Urinary bladder (tissue), 4 donors: ENCODE results near the gene BRIP1. TPM values are rescaled to one million over a fixed set of nuclear protein-coding genes. Genes with fewer than 3 reads are reported as not detected.
"Not testable (repeated sequence)": the region's sequence is repeated elsewhere in the genome, so short reads cannot be mapped to it uniquely, and the experiment has no call there.

Experiments
- DNase-seq: peaks from one replicate; pipeline ENCODE4 v3.0.0-alpha.2; 2015; ENCODE audit errors: extremely low spot score
- H3K27ac ChIP-seq: one replicate; pipeline ENCODE4 v1.5.1; 2013; ENCODE audit warnings: low read depth, mild to moderate bottlenecking, moderate library complexity
- H3K36me3 ChIP-seq: one replicate; pipeline ENCODE4 v1.6.1; 2013; ENCODE audit warnings: mild to moderate bottlenecking, moderate library complexity; ENCODE audit not compliant: insufficient read depth
- H3K4me1 ChIP-seq: one replicate; pipeline ENCODE4 v1.6.1; 2013; ENCODE audit warnings: mild to moderate bottlenecking, moderate library complexity; ENCODE audit not compliant: insufficient read depth
- H3K4me3 ChIP-seq: one replicate; pipeline ENCODE4 v1.5.1; 2013; ENCODE audit warnings: low read depth, low read length
- WGBS: extraction: QIAGEN DNeasy Blood & Tissue Kit; methylation state at CpG from one replicate; pipeline ENCODE4 v1.1.7; 2013; 5-methylcytosine and 5-hydroxymethylcytosine counted together
- polyA plus RNA-seq: library from polyadenylated mRNA; stranded (reverse); fragments of 200-250 nt; gene quantifications from one replicate; pipeline ENCODE4 v1.2.3, GENCODE V29; 2013
- total RNA-seq: library from RNA; depleted of rRNA; stranded (reverse); fragments of >200 nt; gene quantifications from one replicate; pipeline ENCODE4 v1.2.3, GENCODE V29; 2014
- donor health status: healthy with polysubstance abuse.
- donor health status: healthy.

The BRIP1 gene
- total and polyA plus RNA-seq, 2 donors, result 0.41 to 19.0 TPM

- no peak for DNase-seq
- H3K36me3 ChIP-seq, result no peaks in the 10 kb centered on the region
- H3K4me1 ChIP-seq, result no peaks in the 10 kb centered on the region
- WGBS, result 95% methylated on average over 1 of the region's 1 CpG
- H3K27ac ChIP-seq, result no peak overlapping the region
- no peak overlapping the region for H3K4me3 ChIP-seq
These were observed 68.5 kb downstream of the BRIP1 start for GRCh38 chr17:61794792-61795191.

DNA sequence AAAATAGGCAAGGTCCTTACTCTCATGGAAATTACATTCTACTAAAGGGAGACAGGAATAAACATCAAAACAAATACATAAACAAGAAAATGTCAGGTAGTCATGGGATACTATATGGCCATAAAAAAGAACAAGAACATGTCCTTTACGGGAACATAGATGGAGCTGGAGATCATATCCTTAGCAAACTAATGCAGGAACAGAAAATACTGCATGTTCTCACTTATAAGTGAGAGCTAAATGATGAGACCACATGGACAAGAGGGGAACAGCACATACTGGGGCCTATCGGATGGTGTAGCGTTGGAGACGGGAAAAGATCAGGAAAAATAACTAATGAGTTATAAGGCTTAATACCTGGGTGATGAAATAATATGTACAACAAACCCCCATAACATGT is 69.1 kb downstream of the BRIP1 start:
- DNase-seq, result no peak
- no peak overlapping the region for H3K27ac ChIP-seq
- H3K4me3 ChIP-seq, result no peak overlapping the region
- 98% methylated on average over 4 of the region's 4 CpGs for WGBS
- no peaks in the 10 kb centered on the region for H3K36me3 ChIP-seq
- H3K4me1 ChIP-seq, result no peaks in the 10 kb centered on the region

DNA sequence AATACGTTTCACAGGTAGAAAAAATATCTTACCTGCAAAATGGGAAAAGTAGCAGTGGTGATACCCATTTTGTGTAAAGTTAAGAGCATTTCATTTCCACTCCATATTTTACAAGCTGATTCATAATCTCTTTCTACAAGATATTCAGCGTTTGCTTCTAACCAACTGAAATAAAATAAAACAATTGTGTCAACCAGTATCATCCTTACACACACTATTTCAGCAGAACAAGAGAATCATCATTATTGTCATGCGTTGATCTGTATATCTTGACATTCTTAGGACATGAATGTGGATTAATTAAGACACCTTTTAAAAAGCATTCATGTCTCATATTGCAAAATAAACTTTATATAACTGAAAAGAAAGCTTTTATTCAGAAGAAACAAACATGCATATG is 69.8 kb downstream of the BRIP1 start:
- Histone ChIP-seq H3K27ac (no peak overlapping the region), H3K36me3 (no peaks in the 10 kb centered on the region), H3K4me1 (no peaks in the 10 kb centered on the region), H3K4me3 (no peak overlapping the region)
- no peak for DNase-seq
- WGBS, result 93% methylated on average over 3 of the region's 3 CpGs

GRCh38 chr17:61789872-61790271 is 73.5 kb downstream of the BRIP1 start:
- Histone ChIP-seq H3K4me3 (no peak overlapping the region), H3K4me1 (no peaks in the 10 kb centered on the region), H3K27ac (no peak overlapping the region), H3K36me3 (no peaks in the 10 kb centered on the region)
- no peak for DNase-seq

DNA sequence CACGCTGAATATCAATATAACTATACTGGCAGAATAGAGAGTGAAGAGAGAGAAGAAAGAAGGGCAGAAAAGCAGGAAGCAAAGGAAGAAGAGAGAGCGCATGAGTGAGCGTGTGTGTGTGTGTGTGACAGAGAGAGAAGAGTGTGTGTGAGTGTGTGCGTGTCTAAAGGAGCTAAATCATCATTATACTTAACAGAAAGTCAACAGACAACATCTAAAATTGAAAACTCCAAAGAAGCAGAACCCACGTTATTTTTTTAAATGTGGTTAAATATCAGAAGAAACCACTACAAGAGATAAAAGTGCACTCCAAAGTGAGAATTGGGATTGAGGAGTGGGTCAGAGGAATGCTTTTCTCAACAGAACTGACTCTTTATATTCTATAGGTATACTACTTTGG is 77.2 kb downstream of the BRIP1 start:
- 96% methylated on average over 5 of the region's 5 CpGs for WGBS

GRCh38 chr17:61784510-61784909 is 78.8 kb downstream of the BRIP1 start:
- no peaks in the 10 kb centered on the region for H3K4me1 ChIP-seq
- H3K36me3 ChIP-seq, result no peaks in the 10 kb centered on the region
- 92% methylated on average over 4 of the region's 4 CpGs for WGBS
- DNase-seq, result no peak
- no peak overlapping the region for H3K27ac ChIP-seq
- H3K4me3 ChIP-seq, result no peak overlapping the region

More for the DNA sequence above, 77.2 kb downstream of the BRIP1 start:
- no peaks in the 10 kb centered on the region for H3K36me3 ChIP-seq
- no peak overlapping the region for H3K27ac ChIP-seq
- no peak overlapping the region for H3K4me3 ChIP-seq
- DNase-seq, result no peak
- H3K4me1 ChIP-seq, result no peaks in the 10 kb centered on the region

- Histone ChIP-seq H3K27ac (no peak overlapping the region), H3K36me3 (no peaks in the 10 kb centered on the region), H3K4me3 (no peak overlapping the region), H3K4me1 (no peaks in the 10 kb centered on the region)
- DNase-seq, result no peak
These were observed 79.6 kb downstream of the BRIP1 start for GRCh38 chr17:61783556-61784304.

- Histone ChIP-seq H3K4me1 (no peaks in the 10 kb centered on the region), H3K4me3 (no peak overlapping the region), H3K36me3 (no peaks in the 10 kb centered on the region), H3K27ac (no peak overlapping the region)
- 96% methylated on average over 1 of the region's 1 CpG for WGBS
- DNase-seq, result no peak
These were observed 80.2 kb downstream of the BRIP1 start for GRCh38 chr17:61783120-61783519.

- Histone ChIP-seq H3K27ac (no peak overlapping the region), H3K36me3 (no peaks in the 10 kb centered on the region), H3K4me1 (no peaks in the 10 kb centered on the region), H3K4me3 (no peak overlapping the region)
- 84% methylated on average over 1 of the region's 1 CpG for WGBS
- no peak for DNase-seq
These were observed 80.6 kb downstream of the BRIP1 start for GRCh38 chr17:61782683-61783082.

GRCh38 chr17:61775364-61775763 is 88.0 kb downstream of the BRIP1 start:
- Histone ChIP-seq H3K4me3 (no peak overlapping the region), H3K36me3 (no peaks in the 10 kb centered on the region), H3K4me1 (no peaks in the 10 kb centered on the region), H3K27ac (no peak overlapping the region)
- DNase-seq, result no peak
- WGBS, result 86% methylated on average over 2 of the region's 2 CpGs

DNA sequence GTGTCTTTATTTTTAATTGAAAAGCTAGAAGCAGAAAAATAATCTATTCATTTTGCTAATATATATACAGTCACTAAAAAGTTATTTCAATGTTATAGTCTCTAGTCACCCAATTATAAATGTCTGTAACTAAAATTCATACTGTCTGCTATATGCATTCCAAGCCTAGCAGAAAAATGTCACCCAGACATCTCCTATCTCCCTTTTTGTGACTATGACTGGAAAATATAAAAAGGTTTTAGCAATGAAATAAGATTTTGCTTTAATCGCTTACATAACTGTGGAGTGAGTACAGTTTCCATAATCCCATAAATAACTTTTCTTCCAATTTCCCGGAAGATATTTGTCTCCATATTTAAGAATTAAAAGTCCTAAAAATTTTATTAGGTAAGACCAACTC is 88.6 kb downstream of the BRIP1 start:
- DNase-seq, result no peak
- H3K27ac ChIP-seq, result no peak overlapping the region
- no peak overlapping the region for H3K4me3 ChIP-seq
- no peaks in the 10 kb centered on the region for H3K4me1 ChIP-seq
- no peaks in the 10 kb centered on the region for H3K36me3 ChIP-seq
- WGBS, result 71% methylated on average over 2 of the region's 2 CpGs

- not testable (repeated sequence) for H3K4me1 ChIP-seq, H3K27ac ChIP-seq, H3K36me3 ChIP-seq, H3K4me3 ChIP-seq, DNase-seq
- 97% methylated on average over 3 of the region's 3 CpGs for WGBS
These were observed 89.2 kb downstream of the BRIP1 start for GRCh38 chr17:61774087-61774486.

DNA sequence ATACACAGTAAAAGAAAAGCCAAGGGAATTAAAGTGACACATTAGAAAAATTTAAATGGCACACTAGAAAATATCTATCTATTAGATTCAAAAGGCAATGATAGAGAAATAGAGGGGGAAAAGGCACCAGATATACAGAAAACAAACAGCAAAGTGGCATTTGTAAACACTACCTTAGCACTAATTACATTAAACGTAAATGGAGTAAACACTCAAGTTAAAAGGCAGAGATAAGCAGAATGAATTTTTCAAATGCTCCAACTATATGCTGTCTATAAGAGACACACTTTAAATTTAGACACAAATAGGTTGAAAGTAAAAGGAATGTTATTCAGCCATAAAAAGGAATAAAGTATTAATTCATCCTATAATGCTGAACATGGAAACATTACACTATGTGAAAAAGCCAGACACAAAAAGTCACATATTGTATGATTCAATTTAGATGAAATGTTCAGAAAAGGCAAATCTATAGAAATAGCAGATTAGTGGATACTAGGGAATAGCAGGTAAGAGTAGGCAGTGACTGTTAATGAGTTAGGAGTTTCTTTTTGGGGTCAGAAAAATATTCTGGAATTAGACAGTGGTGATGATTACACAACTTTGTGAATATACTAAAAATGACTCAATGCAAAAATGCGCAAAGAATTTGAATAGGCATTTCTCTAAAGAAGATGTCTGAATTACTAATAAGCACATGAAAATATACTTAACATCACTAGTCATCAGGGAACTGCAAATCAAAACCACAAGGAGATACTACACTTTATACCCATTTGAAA is 92.4 kb downstream of the BRIP1 start:
- Histone ChIP-seq H3K36me3 (no peaks in the 10 kb centered on the region), H3K4me1 (no peaks in the 10 kb centered on the region), H3K4me3 (no peak overlapping the region), H3K27ac (no peak overlapping the region)
- WGBS, result 93% methylated on average over 2 of the region's 2 CpGs
- DNase-seq, result no peak

DNA sequence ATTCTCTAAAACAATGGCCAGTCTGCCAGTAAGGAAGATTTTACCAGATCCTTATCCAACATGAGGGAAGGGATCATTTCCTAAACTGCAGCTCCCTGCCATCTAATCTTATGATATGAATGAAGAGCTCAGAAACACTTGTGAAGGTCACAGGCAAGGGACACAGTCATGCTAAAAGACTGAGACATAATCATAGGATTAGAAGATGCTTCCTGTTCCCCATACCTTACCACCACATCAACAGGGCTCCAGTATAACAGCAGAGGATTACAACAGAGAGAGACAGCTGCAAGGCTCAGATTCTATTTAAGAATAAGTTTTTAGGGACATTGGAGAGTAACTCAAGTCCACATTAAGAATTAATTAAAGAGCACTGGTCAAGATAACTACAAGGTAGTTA is 93.3 kb downstream of the BRIP1 start:
- Histone ChIP-seq H3K4me1 (no peaks in the 10 kb centered on the region), H3K27ac (no peak overlapping the region), H3K4me3 (no peak overlapping the region), H3K36me3 (no peaks in the 10 kb centered on the region)
- DNase-seq, result no peak
